Calu3 (cell line): ENCODE measurements around the gene GNA15. TPM values are rescaled to one million over a fixed set of nuclear protein-coding genes. Genes with fewer than 3 reads are reported as not detected.

ENCODE experiments used
- BruUV-seq: library from RNA; stranded (reverse); fragments of 400-500 nt; replicated peaks from 2 replicates; lab custom pipeline; 2021; lab: Mats Ljungman, UMichigan
- CTCF ChIA-PET: fragments of 300-600 bp; sonication (Branson Sonifier 250); formaldehyde crosslinking; loops from one replicate; lab custom pipeline; 2022; ENCODE audit warnings: antibody characterized with exemption; lab: Charles Lee
- DNase-seq: peaks from one replicate; pipeline ENCODE4 v3.0.0; 2022
- H3K27ac Mint-ChIP-seq: one replicate; pipeline ENCODE4 v1.8.0; 2022; ENCODE audit warnings: mixed read lengths; ENCODE audit not compliant: unreplicated experiment
- H3K27me3 Mint-ChIP-seq: one replicate; pipeline ENCODE4 v1.8.0; 2022; ENCODE audit warnings: mixed read lengths; ENCODE audit not compliant: unreplicated experiment
- H3K36me3 Mint-ChIP-seq: one replicate; pipeline ENCODE4 v1.8.0; 2022; ENCODE audit warnings: mild to moderate bottlenecking, moderate library complexity, mixed read lengths; ENCODE audit not compliant: insufficient read depth, unreplicated experiment
- H3K4me1 Mint-ChIP-seq: one replicate; pipeline ENCODE4 v1.8.0; 2022; ENCODE audit warnings: mild to moderate bottlenecking, low read depth, mixed read lengths; ENCODE audit not compliant: unreplicated experiment
- H3K4me3 Mint-ChIP-seq: one replicate; pipeline ENCODE4 v1.8.0; 2022; ENCODE audit warnings: mild to moderate bottlenecking, low read depth, moderate library complexity, mixed read lengths; ENCODE audit not compliant: unreplicated experiment
- H3K9me3 Mint-ChIP-seq: one replicate; pipeline ENCODE4 v1.8.0; 2022; ENCODE audit warnings: low read depth, mixed read lengths; ENCODE audit not compliant: unreplicated experiment
- CTCF ChIP-seq: fragments of 200-600 bp; IDR thresholded peaks from one replicate; pipeline ENCODE4 v1.8.0; 2022; ENCODE audit warnings: antibody characterized with exemption; ENCODE audit not compliant: unreplicated experiment
- intact Hi-C: fragments of 100-400 bp; cut with micrococcal nuclease; formaldehyde crosslinking; loops from one replicate; pipeline ENCODE4 v1.10.0; 2022; ENCODE audit not compliant: unreplicated experiment
- total RNA-seq: library from RNA; stranded (reverse); gene quantifications from 2 replicates; pipeline ENCODE4 v1.2.3, GENCODE V29; 2022

Gene GNA15
- total RNA-seq, 1 experiment from 2014 or later, result 6.5 TPM

DNA sequence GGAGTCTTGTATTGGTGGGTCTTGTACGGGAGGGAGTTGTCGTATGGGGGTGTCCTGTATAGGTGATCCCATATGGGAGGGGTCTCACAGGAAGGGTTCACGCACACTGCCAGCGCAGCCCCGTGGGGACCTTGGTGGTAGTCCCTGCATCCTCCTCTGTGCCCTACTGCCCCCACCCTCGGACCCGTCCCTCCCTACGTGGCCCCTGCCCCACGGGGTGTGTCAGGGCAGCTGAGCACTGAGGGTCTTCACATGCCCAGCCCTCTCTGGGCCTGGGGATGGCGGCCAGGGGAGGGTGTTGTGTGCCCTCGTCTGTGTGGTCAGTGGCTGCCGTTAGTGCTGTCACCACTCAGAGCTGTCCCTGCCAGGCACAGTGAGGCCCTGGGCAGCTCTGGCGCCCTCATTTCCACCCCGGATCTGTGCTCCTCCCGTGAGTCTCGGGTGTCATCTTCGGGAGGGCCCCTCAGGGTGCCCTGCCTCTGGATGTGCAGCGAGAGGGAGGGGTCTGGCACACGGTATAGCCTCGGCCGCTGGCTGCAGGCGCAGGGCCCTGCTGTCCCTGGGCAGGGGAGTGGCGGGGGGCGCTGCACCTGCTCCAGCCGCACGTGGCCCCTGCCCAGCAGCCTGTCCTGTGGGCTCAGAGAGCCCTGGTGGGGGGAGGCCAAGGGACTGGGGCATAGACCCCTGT is 16.0 kb upstream of the GNA15 start:
- Mint-ChIP-seq H3K4me1 (no peaks in the 10 kb centered on the region), H3K27ac (no peak overlapping the region), H3K9me3 (no peaks in the 10 kb centered on the region), H3K27me3 (no peaks in the 10 kb centered on the region), H3K36me3 (no peaks in the 10 kb centered on the region), H3K4me3 (no peak overlapping the region)
- intact Hi-C loops, result no loop called here
- no peak for DNase-seq
- CTCF ChIA-PET, result no interaction called here
- no TSS peak for BruUV-seq
- TF ChIP-seq CTCF, result no peak

DNA sequence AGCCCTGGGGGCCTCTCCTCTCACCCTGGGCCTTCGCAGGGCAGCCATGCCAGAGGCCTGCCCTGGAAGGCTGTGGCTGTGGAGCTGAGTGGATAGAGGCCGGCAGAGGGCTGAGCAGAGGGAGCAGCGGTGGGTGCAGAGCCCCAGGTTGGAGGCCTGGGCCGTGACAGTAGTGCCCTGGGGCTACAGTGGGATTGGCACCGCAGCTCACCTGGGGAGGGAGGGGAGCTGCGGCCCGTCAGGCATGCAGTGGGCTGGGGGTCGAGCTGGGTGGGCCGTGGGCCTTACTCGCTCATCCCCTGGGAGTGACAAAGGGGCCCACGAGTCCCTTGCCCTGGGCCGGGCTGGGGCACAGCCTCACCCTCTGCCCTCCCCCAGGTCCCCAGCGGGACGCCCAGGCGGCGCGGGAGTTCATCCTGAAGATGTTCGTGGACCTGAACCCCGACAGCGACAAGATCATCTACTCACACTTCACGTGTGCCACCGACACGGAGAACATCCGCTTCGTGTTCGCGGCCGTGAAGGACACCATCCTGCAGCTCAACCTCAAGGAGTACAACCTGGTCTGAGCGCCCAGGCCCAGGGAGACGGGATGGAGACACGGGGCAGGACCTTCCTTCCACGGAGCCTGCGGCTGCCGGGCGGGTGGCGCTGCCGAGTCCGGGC is 15.1 kb upstream of the GNA15 start:
- TF ChIP-seq CTCF, result no peak
- Mint-ChIP-seq H3K27me3 (no peaks in the 10 kb centered on the region), H3K4me1 (no peaks in the 10 kb centered on the region), H3K27ac (no peak overlapping the region), H3K4me3 (no peak overlapping the region), H3K9me3 (no peaks in the 10 kb centered on the region), H3K36me3 (no peaks in the 10 kb centered on the region)
- CTCF ChIA-PET, result no interaction called here
- no TSS peak for BruUV-seq
- intact Hi-C loops, result no loop called here
- DNase-seq, result no peak

- H3K27me3 Mint-ChIP-seq, result no peaks in the 10 kb centered on the region
- no peak overlapping the region for H3K27ac Mint-ChIP-seq
- no peaks in the 10 kb centered on the region for H3K4me1 Mint-ChIP-seq
- DNase-seq, result no peak
- no peaks in the 10 kb centered on the region for H3K9me3 Mint-ChIP-seq
- intact Hi-C loops, result no loop called here
- H3K36me3 Mint-ChIP-seq, result no peaks in the 10 kb centered on the region
- no peak overlapping the region for H3K4me3 Mint-ChIP-seq
- TSS peak; percentile 48 for BruUV-seq
- TF ChIP-seq CTCF, result no peak
- CTCF ChIA-PET, result no interaction called here
These were observed 14.4 kb upstream of the GNA15 start for GRCh38 chr19:3121396-3121795.

DNA sequence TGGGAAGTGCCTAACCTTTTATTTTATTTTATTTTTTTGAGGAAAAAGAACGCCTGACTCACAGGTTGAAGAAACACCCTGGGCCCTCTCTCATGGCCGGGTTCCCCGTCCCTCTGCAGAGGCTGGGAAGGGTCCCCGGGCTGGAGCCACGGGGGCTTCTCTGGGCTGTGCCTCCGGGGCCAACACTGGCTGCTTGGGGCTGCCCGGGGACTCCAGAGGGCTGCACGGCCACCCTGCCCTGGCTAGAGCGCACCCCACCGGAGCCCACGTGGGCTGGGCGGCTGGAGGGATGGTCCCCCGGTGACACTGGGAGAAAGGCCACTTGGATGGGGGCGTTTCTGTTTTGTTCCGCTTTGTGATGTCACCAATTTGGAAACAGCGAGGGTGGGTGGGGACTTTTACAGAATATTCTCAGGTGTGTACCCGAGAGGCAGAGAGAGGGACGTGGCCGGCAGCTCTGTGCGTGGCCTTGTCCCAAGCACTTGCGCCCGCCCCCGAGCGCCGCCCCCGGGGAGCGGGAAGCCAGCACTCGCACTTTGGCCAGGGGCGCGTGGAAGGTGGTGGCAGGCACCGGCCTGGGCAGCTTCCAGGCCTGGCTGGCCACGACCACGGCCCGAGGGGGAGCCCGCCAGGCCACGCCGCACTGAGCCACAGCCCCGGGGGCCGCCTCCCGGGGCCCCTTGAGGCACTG is 13.9 kb upstream of the GNA15 start:
- Mint-ChIP-seq H3K27ac (no peak overlapping the region), H3K4me1 (no peaks in the 10 kb centered on the region), H3K4me3 (no peak overlapping the region), H3K27me3 (no peaks in the 10 kb centered on the region), H3K36me3 (no peaks in the 10 kb centered on the region), H3K9me3 (no peaks in the 10 kb centered on the region)
- CTCF ChIA-PET, result no interaction called here
- BruUV-seq, result no TSS peak
- no peak for DNase-seq
- intact Hi-C loops, result no loop called here
- no peak for TF ChIP-seq CTCF
